HUDEP-2 (cell line): Measurements from ENCODE around the gene TPRG1.

Source experiments
- DNase-seq, 76 experiments: peaks; one replicate each; lab custom pipeline; 2025; ENCODE audit not compliant: unreplicated experiment in 76 of 76; lab: John Stamatoyannopoulos, UW

The TPRG1 gene

GRCh38 chr3:189275182-189275581 is 103.4 kb downstream of the TPRG1 start:
- no peak for DNase-seq

- DNase-seq = no peak
These were observed 104.1 kb downstream of the TPRG1 start for GRCh38 chr3:189275852-189276251.

GRCh38 chr3:189276444-189277219 is 104.9 kb downstream of the TPRG1 start:
- no peak for DNase-seq

GRCh38 chr3:189277711-189278110 is 105.9 kb downstream of the TPRG1 start:
- no peak for DNase-seq

GRCh38 chr3:189278221-189278620 is 106.5 kb downstream of the TPRG1 start:
- no peak for DNase-seq

- no peak for DNase-seq
These were observed 110.4 kb downstream of the TPRG1 start for GRCh38 chr3:189282189-189282588.

GRCh38 chr3:189282741-189283140 is 111.0 kb downstream of the TPRG1 start:
- no peak for DNase-seq

GRCh38 chr3:189286188-189286587 is 114.4 kb downstream of the TPRG1 start:
- DNase-seq = no peak

GRCh38 chr3:189286916-189287315 is 115.1 kb downstream of the TPRG1 start:
- DNase-seq = no peak

- DNase-seq = no peak
These were observed 116.8 kb downstream of the TPRG1 start for GRCh38 chr3:189288348-189289235.

GRCh38 chr3:189289251-189289650 is 117.5 kb downstream of the TPRG1 start:
- no peak for DNase-seq

- no peak for DNase-seq
These were observed 121.1 kb downstream of the TPRG1 start for GRCh38 chr3:189292667-189293484.

- DNase-seq = no peak
These were observed 122.9 kb downstream of the TPRG1 start for GRCh38 chr3:189294649-189295048.

GRCh38 chr3:189295089-189295488 is 123.3 kb downstream of the TPRG1 start:
- DNase-seq = no peak

GRCh38 chr3:189297932-189298331 is 126.2 kb downstream of the TPRG1 start:
- DNase-seq = no peak

- DNase-seq = no peak
These were observed 127.0 kb downstream of the TPRG1 start for GRCh38 chr3:189298469-189299375.

- DNase-seq = no peak
These were observed 128.6 kb downstream of the TPRG1 start for GRCh38 chr3:189300345-189300744.

GRCh38 chr3:189301479-189301878 is 129.7 kb downstream of the TPRG1 start:
- DNase-seq = no peak

- no peak for DNase-seq
These were observed 131.8 kb downstream of the TPRG1 start for GRCh38 chr3:189303584-189303983.
